ENCODE results near the gene DCAF5.
"Not testable (repeated sequence)": the region's sequence is repeated elsewhere in the genome, so short reads cannot be mapped to it uniquely, and the experiment has no call there.

The DCAF5 gene

DNA sequence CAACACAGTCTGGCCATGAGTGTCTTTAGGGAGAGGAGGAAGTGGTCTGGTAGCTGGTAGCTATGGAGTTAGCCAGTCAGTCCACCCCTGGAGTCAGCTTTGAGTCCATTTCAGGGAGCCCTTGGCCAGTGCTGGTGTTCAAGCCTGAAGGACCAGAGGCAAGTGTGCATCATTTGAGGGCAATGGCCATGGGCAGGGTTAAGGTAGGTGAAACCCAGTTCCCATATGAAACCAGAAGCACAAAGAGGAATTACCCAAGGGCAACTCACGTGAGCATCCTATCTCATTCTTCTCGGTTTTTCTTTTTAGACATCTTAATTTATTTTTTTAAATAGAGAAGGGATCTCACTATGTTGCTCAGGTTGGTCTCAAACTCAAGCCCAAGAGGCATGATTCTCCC, 112.6 kb downstream of the DCAF5 start:
- no peak for DNase-seq

DNA sequence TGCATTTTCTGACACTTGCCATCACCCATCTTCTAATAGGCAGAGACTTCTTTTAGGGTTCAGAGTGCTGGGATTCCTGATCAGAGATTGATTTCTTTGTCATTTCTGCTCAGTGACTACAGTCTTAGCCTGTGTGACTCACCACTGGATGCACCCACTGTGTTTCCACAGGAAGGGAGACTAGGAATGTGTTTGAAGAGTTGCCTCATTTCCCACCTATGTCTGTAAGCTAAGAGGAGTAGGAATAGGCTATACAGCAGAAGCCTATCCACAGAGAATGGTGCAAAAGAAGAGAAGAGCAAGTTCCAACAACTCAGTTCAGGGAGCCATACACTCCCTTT, 113.7 kb downstream of the DCAF5 start:
- no peak for DNase-seq

DNA sequence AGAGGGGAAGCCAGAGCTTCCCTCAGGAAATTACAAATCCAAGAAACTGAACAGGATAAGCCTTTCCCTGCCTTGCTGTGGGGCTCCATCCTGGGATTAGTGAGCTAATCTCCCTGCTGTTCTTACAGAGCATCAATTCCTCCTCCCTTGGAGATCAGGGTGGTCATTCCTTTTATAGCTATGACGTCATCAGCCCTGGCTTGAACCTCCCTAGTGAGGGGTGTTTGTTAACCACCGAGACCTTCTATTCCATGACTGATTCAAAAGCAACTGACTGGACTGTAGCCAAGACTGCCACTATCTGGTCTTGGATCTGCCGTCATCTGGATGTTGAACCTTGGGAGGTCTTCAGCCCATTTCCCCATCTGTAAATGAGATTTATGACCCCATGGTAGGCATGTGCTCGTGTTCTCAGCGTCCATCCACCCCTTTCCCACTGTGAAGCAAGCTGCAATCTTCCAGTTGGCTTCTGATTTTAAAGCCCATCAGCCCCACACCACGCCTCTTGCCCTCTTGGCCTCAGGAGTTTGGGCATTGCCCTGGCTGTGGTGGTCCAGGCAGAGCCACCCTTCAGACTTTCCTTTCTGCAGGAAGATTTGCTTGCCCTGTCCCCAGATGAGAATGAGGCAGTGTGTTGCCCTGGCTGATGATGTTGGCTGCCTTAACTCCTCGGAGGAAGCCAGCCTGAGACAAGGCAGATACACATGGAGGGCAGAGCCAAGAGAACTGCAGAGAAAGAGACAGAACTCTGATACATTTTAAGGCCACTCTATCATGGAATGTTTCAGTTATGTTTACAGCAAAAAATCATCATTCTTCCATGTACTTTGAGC, 114.2 kb downstream of the DCAF5 start:
- DNase-seq: no peak

DNA sequence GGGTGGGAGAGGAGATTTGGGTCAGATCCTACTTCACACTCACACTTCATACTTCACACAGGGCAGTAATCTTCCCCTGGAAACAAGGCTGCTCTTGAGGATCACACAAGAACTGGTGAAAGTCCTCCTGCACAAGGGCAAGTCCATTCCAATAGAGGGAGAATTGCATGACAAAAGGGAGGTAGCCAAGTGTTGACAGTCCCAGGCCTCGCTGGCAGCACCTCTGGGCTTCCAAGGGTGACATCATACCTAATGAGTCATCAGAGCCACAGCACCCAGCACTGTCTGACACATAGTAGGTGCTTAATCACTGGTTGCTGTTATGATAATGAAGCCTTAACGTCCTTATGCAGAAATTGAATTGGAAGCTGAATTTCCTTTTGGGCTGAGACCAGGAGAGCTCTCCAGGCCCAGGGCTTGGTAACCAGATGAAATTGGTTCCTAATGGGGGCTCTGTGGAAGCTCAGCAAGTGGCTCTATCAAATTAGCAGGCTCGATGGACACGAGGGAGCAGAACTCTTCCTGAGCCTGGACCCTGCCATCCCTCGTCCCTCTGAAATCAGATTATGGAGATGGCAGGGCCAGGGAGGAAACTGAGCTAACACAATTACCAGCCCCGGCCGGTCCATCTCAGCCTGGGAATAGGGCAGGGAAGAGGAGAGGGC, 115.0 kb downstream of the DCAF5 start:
- DNase-seq: peak; percentile 9

DNA sequence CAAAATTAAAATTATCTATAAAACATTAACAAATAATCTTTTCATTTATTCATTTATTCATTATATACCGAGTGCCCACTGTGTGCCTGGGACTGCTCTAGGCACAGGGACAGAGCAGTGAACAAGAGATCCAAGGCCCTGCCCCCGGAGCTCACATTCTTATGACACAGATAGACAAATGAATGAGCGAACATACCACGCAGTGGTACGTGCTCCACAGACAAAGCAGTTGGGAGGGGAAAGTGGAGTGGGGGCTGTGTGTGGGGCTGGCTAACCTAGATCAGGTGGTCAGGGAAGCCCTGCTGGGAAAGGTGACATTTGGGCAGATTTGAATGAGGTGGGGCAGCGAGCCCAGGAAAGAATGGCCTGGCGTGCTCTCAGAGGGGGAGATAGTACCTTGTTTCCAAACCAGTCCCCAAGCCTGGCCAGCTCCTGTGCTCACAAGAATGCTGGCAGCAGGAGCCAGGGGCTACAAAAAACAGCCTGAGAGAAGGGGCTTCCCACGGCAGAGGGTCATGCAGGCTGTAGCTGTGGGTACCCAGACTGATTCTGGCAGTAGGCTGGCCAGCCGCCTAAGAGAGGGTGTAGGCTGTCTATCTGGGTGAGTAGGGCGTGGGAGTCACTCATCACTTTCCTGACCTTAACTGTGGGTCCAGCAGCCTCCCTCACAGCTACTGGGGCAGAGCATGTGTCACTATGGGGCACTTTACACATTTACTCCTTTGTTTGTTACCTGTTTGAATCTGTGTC, 116.0 kb downstream of the DCAF5 start:
- no peak for DNase-seq

DNA sequence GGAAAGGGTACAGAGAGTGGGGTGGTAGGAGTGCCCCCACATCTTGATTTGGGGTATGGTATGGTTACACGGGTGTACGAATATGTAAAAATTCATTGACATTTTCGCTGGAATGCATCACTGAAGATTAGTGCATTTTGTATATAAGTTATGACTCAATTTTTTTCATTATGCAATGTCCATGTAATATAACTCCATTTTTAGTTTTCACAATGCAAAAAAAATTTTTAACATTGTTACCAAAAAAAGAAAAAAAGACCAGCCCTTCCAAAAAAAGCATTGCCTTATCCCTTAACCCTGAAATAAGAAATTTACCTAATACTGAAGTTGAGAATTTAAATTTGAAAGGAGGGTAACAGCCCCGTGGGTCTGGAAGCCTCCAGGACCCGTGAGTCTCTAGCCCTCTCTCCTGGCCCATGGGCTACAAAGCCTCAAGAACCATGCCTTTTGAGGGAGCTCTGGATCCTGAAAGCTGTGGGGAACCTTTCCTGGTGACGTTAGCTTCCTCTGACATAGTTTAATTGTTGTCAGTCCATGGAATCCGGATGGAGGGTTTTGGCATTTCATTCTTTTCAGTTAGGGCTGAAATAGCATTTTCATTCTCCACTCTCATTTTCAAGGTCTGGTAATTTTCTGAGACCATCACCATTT, 118.2 kb downstream of the DCAF5 start:
- DNase-seq: no peak

DNA sequence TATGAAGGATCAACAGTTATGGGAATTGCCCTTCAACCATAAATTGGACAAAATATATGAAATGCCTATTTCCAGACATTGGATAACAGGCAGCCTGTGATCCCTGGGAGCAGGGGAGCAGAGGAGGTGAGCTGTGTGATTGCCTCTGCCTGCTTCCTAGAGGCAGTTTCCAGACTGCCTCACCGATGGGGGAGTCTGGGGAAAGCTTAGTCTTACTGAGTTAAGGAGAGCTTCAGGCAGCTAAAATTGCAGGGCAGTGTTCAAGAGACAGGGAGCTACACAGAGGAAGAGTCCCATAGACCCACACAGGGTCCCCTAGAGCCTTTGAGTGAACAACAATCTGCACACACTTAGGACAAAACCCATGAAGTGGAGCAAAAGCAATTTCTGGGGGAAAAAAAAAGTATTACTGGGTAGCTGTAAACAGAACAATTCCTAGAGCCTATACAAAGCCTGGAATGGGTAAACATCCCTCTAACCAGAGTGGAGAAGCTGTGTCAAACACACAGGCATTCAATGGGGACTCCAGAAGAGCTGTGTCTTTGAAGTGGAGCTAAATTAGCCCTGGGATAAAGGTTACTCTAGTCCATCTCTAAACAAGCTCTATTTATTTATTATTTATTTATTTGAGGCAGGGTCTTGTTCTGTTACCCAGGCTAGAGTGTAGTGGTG, 125.5 kb downstream of the DCAF5 start:
- DNase-seq: no peak

DNA sequence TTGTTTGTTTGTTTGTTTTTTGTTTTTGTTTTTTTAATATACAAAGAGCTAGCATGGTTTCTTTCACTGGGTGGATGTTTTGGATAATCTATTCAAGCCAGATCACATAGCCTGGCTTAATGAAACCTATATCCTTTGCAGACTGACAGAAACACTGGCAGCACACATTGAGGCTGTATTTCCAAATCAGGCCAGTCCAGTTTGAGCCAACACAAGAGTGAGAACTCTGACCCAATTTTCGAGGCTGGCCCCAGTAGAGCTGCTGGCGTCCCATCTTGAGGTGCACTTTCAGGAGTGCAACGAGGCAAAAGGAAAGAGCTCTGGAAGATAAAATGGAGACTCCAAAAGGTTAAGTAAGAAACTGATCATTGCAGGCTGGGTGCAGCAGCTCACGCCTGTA, 129.9 kb downstream of the DCAF5 start:
- DNase-seq: no peak

DNA sequence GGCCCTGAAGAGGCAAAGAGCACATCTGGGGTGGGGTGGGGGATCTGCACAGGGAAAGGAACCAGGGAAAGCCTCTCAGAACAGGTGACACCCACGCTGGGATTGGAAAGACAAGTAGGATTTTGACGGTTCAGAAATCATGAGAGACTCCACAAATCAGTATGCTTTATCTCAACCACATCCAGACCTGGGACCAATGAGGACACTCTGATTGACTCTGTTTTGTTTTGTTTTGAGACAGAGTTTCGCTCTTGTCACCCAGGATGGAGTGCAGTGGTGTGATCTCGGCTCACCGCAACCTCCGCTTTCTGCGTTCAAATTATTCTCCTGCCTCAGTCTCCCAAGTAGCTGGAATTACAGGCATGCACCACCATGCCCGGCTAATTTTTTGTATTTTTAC, 130.8 kb downstream of the DCAF5 start:
- not testable (repeated sequence) for DNase-seq

DNA sequence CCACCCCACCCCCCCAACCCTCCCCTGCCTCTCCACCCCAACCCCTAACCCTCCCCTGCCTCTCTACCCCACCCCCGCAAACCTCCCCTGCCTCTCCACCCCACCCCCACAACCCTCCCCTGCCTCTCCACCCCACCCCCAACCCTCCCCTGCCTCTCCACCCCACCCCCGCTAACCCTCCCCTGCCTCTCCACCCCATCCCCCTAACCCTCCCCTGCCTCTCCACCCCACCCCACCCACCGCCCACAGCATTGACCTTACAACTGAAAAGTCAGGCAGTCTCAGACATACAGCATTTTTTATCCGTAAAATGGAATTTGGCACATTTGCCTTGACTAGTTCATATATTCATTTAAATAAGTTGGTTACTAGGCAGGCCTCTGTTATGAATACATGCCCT, 135.2 kb downstream of the DCAF5 start:
- DNase-seq: no peak

DNA sequence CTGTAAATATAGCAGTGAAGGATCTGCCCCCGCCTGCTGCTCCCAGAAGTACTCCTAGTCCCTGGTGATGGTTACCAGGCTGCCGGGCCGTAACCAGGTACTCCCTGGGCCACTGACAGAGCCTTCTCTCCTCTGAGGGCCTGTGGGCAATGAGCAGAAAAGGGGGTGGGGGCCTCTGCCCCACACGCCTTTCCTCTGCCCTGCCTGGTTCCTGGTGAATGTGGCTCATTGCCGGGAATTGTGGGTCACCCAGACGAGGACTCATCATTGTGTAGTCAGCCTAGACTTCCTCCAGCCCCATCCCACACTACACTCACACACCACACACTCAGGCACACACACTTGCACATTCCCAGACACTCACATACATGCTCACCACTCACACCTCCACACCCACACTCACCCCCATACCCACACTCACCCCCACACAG, 138.1 kb downstream of the DCAF5 start:
- peak; percentile 34 for DNase-seq

DNA sequence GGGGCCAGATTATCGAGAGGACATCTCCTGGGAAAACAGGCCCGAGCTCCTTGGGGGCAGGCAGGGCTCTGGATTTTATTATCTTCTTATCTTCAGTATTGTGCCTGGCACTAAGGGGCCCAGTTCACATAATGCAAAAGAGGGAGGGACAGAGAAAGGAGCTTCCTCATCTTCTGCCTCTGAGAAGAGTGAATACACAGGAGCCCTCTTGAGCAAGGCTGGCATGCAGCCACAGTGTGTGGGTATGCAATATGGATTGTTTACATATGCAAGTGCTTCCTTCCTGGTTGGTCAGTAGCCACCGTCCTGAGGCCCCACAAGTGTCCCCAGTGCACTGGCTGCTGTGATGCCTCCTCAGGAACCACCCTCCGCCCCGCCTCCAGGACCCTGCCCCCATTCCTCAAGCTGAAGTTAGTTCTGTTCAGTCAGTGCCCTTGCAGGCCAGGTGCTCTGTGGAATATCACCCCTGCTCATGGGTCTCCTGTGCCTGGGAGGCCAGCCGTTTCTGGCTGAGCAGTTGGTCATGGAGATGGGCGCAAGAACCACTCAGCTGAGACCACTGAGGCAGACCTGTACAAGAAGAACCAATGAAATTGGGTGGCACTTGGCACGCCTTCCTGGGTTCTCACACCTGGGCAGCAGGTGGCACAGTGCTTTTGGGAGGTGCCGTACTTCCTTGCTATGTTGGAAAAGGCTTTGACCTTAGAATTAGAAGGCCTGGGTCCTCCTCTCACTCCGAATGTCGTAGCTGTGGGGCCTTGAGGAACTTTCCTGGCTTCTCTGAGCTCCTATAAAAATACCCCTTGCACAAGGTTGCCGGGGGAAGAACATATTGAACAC, 138.8 kb downstream of the DCAF5 start:
- peak; percentile 68 for DNase-seq

DNA sequence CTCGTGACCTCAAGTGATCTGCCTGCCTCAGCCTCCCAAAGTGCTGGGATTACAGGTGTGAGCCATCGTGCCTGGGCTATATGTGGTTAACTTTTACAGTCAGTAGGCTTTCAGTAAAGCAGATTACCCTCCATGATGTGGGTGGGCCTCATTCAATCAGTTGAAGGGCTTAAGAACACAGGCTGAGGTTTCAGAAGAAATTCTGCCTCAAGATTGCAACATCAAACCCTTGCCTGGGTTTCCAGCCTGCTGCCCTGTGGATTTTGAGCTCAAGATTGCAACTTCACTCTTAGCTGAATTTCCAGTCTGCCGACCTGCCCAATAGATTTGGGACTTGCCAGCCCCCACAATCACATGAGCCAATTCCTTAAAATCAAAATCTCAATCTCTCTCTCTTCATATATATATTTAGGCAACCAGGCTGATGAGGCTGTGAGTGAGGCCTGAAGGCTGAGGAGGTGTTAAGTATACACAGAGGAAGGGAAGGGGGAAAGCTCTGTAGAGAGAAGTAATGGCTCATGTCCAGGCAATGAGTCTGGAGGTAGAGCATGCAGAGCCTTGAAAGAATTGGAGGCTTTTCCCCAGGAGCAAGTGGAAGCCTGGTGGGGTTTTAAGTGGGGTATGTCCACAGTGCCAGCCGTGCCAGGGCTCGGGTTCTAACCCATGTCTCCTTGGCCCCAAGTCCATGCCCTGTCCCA, 140.5 kb downstream of the DCAF5 start:
- DNase-seq: no peak

DNA sequence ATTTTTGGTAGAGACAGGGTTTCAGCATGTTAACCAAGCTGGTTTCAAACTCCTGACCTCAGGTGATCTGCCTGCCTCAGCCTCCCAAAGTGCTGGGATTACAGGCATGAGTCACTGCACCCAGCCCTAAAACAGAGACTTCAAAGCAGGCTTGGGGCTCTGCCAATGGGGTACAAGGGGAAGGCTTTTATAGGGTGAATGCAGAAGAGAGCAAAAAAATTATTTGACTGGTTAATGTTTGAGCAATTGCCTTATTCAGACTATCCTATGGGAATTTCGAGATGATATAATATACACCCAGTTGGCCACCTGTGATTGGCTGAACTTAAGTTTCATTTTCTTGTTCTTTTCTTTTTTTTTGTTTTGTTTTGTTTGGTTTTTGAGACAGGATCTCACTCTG, 142.3 kb downstream of the DCAF5 start:
- DNase-seq: no peak

DNA sequence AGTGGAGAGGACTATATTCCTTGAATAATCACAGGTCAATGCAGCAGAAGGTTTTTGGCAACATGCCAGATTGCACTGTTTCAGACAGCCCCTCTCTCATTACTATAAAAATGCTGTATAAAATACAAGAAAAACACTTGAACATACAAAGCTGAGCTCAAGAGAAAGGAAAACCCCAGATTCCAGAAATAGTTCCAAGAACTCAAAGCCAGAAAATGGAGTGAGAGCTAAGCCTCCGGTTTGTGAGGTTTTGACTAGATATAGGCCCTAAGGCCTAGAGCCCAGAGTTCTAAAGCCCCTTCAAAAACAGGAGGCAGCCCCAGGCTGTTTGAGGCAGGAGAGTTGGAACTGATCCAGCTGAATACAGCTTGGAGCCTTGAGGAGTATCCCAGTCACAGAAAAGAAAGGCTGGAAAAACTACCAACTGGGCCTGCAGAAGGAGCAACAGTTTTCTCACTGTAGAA, 144.5 kb downstream of the DCAF5 start:
- no peak for DNase-seq

DNA sequence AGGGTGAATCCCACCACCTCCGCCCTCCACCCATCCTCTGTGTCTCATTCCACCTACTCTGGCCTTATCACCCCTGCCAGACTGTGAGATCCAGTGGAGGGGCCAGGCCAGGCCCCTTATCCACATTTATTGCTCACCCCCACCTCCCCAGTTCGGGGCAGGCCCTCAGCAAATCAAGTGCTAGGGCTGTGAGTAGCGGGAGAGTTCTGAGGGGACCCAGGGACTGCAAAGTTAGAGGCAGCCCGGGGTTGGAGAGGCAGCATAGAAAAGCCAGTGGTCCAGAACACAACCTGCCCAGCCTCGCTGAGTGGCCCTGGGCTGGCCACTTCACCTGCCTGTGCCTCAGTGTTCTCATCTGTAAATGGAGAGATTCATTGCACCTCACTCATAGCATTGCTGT, 146.6 kb downstream of the DCAF5 start:
- DNase-seq: no peak

DNA sequence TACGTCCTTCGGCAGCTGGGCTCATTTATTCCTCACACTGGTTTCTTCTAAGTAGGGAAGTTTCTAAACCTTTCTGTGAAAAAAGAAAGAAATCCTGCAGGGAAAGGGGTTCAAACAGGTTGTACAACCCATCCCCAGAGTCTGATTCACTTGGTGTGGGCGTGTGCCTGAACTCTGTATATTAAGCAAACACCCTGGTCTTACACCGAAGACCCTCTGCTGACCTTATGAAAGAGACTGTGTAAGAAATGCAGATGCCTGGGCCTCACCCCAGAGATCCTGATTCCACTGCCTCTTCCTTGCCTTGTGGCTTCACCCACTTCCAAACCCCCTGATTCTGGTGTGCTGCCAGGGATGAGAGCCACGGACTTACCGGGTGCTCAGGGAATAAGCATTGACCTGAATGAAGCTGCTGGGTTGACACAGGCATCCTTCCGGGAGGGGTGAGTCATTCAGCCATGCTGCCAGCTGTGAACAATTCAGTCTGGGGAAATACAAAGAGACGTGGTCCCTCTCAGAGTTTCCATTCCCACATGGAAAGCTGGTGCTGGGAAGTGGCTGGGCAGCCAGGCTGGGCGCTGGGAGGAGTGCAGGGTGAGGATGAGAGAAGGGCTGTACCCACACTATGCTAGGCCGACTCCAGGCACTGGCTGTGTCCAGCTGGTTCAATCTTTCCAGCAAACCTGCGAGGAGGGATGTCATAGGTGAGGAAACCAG, 147.3 kb downstream of the DCAF5 start:
- DNase-seq: no peak

DNA sequence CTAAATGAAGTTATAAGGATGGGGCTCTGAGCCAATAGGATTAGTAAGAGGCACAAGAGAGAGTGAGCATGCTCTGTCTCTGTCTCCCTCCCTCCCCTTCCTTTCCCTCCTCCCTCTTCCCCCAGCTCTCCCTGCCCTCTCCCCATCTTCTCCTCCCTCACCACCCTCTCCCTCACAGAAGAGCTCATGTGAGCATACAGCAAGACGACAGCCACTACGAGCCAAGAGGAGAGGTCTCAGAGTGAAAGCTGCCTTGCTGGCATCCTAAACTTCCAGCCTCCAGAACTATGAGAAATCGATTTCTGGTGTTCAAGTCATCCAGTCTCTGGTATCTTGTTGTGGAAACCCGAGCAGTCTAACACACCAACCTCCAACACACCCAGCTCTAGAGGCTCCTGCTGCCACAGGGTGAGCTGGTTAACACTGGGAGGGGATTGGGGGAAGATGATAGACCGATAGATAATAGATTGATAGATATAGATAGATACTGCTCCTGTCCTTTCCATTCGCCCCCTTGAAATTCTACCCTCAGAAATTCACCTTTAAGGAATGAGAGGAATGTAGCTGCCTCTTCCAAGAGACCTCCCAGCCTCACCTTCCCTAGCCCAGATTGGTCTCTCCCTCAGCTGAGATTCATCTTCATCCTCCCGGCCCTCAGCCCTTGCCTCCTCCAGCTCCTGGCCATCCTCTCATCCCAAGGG, 148.0 kb downstream of the DCAF5 start:
- DNase-seq: no peak

DNA sequence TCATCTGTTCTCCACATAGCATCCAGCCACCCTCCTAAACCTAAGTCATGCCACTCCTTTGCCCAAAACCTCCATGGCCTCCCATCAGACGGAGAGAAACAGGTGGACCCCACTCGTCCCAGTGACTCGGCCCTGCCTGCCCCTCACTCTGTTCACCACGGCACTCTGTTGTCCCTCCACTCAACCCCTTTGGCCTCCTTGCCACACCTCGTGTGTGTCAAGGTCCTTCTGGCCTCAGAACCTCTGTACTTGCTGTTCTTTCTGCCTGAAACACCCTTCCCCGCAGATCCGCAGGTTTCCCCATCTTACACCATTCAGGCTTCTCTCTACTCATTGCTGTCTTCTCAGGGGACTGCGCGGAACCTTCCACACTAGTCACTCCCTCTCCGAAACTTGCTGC, 149.3 kb downstream of the DCAF5 start:
- DNase-seq: no peak

DNA sequence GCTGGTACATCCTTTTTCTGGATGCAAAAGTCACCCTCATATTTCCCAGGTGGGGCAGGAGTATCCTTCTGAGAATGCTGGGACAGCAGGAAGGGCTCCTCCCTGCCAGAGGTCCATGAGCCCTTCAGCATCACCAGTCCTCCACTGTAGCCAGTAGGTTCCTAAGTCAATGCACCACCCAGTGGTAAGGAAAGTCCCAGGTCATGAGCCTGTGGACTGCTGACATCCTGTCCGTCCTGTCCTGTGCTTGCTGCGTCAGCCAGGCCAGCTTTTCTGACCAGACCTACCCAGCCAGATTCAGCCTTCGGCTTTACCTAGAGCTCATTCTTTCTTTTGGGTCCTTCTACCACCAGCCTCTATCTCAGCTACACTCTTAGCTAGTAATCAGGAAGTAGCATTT, 150.8 kb downstream of the DCAF5 start:
- DNase-seq: peak; percentile 13
